SK-N-SH treated with all-trans-retinoic acid at 6 μM for 48 hours (cell line): ENCODE results near the gene WDR19.
"Not testable (repeated sequence)": the region's sequence is repeated elsewhere in the genome, so short reads cannot be mapped to it uniquely, and the experiment has no call there.

Experiments used
- ATAC-seq: fragments of 200-7000 bp; cut with Tn5 transposase; 3 replicates; pipeline ENCODE4 v1.9.1; 2020; ENCODE audit warnings: mild to moderate bottlenecking, moderate library complexity
- ARNTL ChIP-seq: fragments of 450-650 bp; formaldehyde crosslinking; IDR thresholded peaks from 2 replicates; pipeline ENCODE4 v1.5.0; 2020; ENCODE audit warnings: low read depth, mild to moderate bottlenecking, moderate library complexity, borderline replicate concordance
- BACH2 ChIP-seq: fragments of 250-450 bp; sonication (Bioruptor Pico); IDR thresholded peaks from 2 replicates; pipeline ENCODE4 v1.9.0; 2021; ENCODE audit warnings: mild to moderate bottlenecking, borderline replicate concordance
- ESRRG ChIP-seq: fragments of 250-450 bp; sonication (Bioruptor Pico); IDR thresholded peaks from 2 replicates; pipeline ENCODE4 v1.6.1; 2021; ENCODE audit warnings: mild to moderate bottlenecking
- GLIS3 ChIP-seq: fragments of 250-450 bp; sonication (Bioruptor Pico); IDR thresholded peaks from 2 replicates; pipeline ENCODE4 v1.5.0; 2020; ENCODE audit warnings: mild to moderate bottlenecking, moderate library complexity
- ISL1 ChIP-seq: fragments of 250-450 bp; sonication (Bioruptor Pico); IDR thresholded peaks from 2 replicates; pipeline ENCODE4 v2.1.2; 2022; ENCODE audit warnings: mild to moderate bottlenecking, moderate library complexity
- RARB ChIP-seq: fragments of 250-450 bp; sonication (Bioruptor Pico); IDR thresholded peaks from 2 replicates; pipeline ENCODE4 v1.8.0; 2021; ENCODE audit warnings: mild to moderate bottlenecking, moderate library complexity
- TCF4 ChIP-seq: fragments of 250-450 bp; sonication (Bioruptor Pico); IDR thresholded peaks from 2 replicates; pipeline ENCODE4 v1.8.0; 2021; ENCODE audit warnings: mild to moderate bottlenecking, moderate library complexity, borderline replicate concordance
- TOX ChIP-seq: fragments of 250-450 bp; sonication (Bioruptor Pico); IDR thresholded peaks from 2 replicates; pipeline ENCODE4 v1.8.0; 2021; ENCODE audit warnings: mild to moderate bottlenecking, moderate library complexity, borderline replicate concordance
- ZC3H10 ChIP-seq: fragments of 250-450 bp; sonication (Bioruptor Pico); IDR thresholded peaks from 2 replicates; pipeline ENCODE4 v1.5.1; 2021; ENCODE audit warnings: mild to moderate bottlenecking, moderate library complexity
- ZFP3 ChIP-seq: fragments of 250-450 bp; sonication (Bioruptor Pico); IDR thresholded peaks from 2 replicates; pipeline ENCODE4 v1.5.0; 2020; ENCODE audit warnings: mild to moderate bottlenecking, moderate library complexity
- ZFP30 ChIP-seq: fragments of 450-650 bp; formaldehyde crosslinking; IDR thresholded peaks from 2 replicates; pipeline ENCODE4 v1.5.0; 2022; ENCODE audit warnings: mild to moderate bottlenecking, moderate library complexity
- ZNF565 ChIP-seq: fragments of 450-650 bp; formaldehyde crosslinking; conservative IDR thresholded peaks from 2 replicates; pipeline ENCODE4 v1.5.0; 2020; ENCODE audit warnings: low read depth, mild to moderate bottlenecking, moderate library complexity
- ZNF8 ChIP-seq: fragments of 450-650 bp; formaldehyde crosslinking; IDR thresholded peaks from 2 replicates; pipeline ENCODE4 v1.5.0; 2020; ENCODE audit warnings: mild to moderate bottlenecking, moderate library complexity
- TF ChIP-seq, protein P1 (sequence below): fragments of 250-450 bp; sonication (Bioruptor Pico); IDR thresholded peaks from 2 replicates; pipeline ENCODE4 v1.5.1; 2020; ENCODE audit warnings: low read depth, mild to moderate bottlenecking, moderate library complexity
- TF ChIP-seq, protein P2 (sequence below): fragments of 250-450 bp; sonication (Bioruptor Pico); IDR thresholded peaks from 2 replicates; pipeline ENCODE4 v1.8.0; 2020; ENCODE audit warnings: mild to moderate bottlenecking, moderate library complexity, borderline replicate concordance
- TF ChIP-seq, protein P3 (sequence below): fragments of 250-450 bp; sonication (Bioruptor Pico); IDR thresholded peaks from 2 replicates; pipeline ENCODE4 v1.8.0; 2021; ENCODE audit warnings: low read depth, mild to moderate bottlenecking, moderate library complexity, borderline replicate concordance

WDR19 gene

DNA sequence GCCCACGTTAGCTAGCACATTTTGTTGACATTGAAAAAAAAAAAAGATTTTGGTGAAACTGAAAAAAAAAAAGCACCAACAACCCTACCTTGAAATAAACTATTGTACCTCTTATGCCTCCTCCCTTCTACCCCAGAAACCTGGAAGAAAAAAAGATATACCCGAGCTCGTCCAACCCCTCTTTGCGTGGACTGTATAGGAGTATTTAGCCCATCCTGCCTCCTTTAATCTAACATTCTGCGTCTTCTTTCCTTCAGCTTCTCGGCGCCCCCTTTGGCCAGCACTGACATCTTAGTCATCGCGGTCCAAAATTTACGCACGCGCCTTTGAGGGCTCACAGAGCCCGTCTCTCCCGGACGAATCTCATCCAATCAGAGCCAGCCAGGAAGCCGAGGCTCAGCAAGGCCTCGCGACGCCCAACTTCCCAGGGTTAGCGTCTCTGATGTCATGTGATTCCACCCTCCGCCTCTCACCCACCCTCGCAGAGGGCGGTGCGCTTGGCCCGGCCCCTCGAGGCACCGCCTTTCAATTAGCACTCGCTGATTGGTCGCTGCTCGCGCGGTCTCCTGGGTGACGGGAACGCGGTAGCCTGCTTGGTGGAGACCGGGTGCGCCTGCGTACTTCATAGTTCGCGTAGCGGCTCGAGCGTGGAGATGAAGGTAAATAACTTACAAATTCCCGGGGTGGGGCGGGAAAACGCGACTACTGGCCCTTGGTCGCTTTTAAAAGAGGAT, at the start of gene WDR19:
Gene WDR19, plus strand, starts transcription at position 625 of the 734 bp plus-strand sequence. Its CDS starts 29 bp downstream, at position 654.
- TF ChIP-seq ARNTL: no peak
- 0 out of 2 replicates have a peak, but pooled peaks have one; percentile 24 for TF ChIP-seq ZFP3 (CRISPR knock-in tag)
- peak; percentile 99 for ATAC-seq

DNA sequence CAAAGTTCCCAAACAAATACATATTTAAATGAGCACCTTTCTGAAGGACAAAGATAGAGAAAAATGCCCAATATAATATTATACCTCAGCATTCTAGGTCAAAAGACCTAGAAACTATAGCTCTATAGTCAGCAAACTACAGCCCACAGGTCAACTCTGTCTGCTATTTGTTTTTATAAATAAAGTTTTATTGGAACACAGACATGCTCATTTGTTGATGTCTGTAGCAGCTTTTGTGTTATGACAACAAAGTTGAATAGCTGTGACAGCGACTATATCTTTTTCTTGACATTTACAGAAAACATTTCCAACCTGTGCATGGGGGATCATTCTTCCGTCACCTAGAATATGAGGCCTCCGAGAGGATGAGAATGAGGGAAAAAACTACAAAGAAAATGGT, 48.7 kb upstream of the WDR19 start:
- no peak for ATAC-seq
- TF ChIP-seq, protein P1, sequence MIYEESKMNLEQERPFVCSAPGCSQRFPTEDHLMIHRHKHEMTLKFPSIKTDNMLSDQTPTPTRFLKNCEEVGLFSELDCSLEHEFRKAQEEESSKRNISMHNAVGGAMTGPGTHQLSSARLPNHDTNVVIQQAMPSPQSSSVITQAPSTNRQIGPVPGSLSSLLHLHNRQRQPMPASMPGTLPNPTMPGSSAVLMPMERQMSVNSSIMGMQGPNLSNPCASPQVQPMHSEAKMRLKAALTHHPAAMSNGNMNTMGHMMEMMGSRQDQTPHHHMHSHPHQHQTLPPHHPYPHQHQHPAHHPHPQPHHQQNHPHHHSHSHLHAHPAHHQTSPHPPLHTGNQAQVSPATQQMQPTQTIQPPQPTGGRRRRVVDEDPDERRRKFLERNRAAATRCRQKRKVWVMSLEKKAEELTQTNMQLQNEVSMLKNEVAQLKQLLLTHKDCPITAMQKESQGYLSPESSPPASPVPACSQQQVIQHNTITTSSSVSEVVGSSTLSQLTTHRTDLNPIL (CRISPR knock-in tag): no peak
- no peak for TF ChIP-seq ISL1 (CRISPR knock-in tag)
- TF ChIP-seq ZFP3 (CRISPR knock-in tag): no peak
- no peak for TF ChIP-seq TOX (CRISPR knock-in tag)
- TF ChIP-seq ZFP30 (CRISPR knock-in tag): no peak
- TF ChIP-seq RARB: no peak
- TF ChIP-seq, protein P2, sequence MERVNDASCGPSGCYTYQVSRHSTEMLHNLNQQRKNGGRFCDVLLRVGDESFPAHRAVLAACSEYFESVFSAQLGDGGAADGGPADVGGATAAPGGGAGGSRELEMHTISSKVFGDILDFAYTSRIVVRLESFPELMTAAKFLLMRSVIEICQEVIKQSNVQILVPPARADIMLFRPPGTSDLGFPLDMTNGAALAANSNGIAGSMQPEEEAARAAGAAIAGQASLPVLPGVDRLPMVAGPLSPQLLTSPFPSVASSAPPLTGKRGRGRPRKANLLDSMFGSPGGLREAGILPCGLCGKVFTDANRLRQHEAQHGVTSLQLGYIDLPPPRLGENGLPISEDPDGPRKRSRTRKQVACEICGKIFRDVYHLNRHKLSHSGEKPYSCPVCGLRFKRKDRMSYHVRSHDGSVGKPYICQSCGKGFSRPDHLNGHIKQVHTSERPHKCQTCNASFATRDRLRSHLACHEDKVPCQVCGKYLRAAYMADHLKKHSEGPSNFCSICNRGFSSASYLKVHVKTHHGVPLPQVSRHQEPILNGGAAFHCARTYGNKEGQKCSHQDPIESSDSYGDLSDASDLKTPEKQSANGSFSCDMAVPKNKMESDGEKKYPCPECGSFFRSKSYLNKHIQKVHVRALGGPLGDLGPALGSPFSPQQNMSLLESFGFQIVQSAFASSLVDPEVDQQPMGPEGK: no peak
- no peak for TF ChIP-seq TCF4 (CRISPR knock-in tag)
- TF ChIP-seq ESRRG (CRISPR knock-in tag): no peak
- TF ChIP-seq ARNTL: no peak
- no peak for TF ChIP-seq GLIS3 (CRISPR knock-in tag)

DNA sequence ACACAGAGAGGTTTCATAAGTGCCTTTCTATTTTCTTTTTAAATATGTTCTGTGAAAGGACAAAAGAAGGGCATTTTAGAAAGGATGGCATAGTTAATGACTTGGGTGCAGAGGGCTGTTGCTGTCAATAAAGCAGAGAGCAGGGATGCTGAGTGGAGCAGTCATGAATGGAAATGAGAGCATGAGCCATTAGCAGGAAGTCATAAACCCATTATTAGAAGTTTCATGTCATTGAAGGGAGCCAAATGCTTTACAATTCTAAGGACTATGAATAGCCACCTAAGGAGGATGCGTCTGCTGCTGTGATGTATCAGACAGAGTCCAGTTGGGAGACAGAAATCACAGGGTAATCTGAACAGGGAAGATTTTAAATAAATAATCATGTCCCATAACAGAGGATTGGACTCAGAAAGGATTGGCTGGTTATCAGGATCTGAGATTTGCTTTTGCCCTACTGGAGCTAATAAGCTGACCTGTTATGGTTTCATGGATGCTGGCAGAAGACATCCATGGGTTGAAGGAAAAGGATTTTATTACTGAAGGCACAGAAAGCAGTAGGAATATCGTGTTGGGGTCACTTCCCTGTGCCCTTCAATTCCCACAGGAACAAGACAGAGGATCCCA, 47.5 kb upstream of the WDR19 start:
- peak; percentile 39 for ATAC-seq
- TF ChIP-seq ZNF8 (CRISPR knock-in tag): no peak
- TF ChIP-seq ISL1 (CRISPR knock-in tag): 0 out of 2 replicates have a peak, but pooled peaks have one; percentile 6

DNA sequence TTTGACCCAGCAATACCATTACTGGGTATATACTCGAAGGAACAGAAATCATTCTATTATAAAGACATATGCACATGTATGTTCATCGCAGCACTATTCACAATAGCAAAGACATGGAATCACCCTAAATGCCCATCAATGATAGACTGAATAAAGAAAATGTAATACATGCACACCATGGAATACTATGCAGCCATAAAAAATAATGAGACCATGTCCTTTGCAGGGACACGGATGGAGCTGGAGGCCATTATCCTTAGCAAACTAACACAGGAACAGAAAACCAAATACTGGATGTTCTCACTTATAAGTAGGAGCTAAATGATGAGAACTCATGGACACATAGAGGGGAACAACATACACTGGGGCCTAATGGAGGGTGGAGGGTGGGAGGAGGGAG, 44.1 kb upstream of the WDR19 start:
- ATAC-seq: not testable (repeated sequence)

DNA sequence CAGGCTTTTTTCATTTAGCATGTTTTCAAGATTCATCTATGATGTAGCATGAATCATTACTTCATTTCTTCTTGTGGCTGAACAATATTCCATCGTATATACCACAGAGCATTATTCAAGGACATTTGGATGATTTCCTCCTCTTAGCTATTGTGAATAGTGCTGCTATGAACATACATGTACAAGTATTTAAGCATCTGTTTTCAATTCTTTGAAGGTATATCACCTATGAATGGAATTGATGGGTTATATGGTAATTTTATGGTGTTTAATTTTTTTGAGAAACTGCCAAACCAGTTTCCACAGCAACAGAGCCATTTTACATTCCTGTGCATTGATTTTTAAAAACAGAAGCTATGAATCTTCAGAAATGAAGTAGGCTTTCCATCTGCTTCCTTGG, 36.1 kb upstream of the WDR19 start:
- no peak for ATAC-seq
- TF ChIP-seq ISL1 (CRISPR knock-in tag) (no peak), RARB (no peak), TCF4 (CRISPR knock-in tag) (no peak), ARNTL (no peak), ZNF565 (no peak), BACH2 (no peak), ZC3H10 (CRISPR knock-in tag) (no peak)
- TF ChIP-seq, protein P1 (CRISPR knock-in tag): no peak
- TF ChIP-seq, protein P3, sequence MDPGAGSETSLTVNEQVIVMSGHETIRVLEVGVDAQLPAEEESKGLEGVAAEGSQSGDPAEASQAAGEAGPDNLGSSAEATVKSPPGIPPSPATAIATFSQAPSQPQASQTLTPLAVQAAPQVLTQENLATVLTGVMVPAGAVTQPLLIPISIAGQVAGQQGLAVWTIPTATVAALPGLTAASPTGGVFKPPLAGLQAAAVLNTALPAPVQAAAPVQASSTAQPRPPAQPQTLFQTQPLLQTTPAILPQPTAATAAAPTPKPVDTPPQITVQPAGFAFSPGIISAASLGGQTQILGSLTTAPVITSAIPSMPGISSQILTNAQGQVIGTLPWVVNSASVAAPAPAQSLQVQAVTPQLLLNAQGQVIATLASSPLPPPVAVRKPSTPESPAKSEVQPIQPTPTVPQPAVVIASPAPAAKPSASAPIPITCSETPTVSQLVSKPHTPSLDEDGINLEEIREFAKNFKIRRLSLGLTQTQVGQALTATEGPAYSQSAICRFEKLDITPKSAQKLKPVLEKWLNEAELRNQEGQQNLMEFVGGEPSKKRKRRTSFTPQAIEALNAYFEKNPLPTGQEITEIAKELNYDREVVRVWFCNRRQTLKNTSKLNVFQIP (CRISPR knock-in tag): no peak
- TF ChIP-seq, protein P2: no peak
